GM23338 (cell line): ENCODE measurements around the gene SYNRG. TPM values are rescaled to one million over a fixed set of nuclear protein-coding genes. Genes with fewer than 3 reads are reported as not detected.

Source experiments
- ATAC-seq: fragments of 200-7000 bp; cut with Tn5 transposase; 3 replicates; pipeline ENCODE4 v1.9.1; 2020
- DNase-seq: peaks from one replicate; pipeline ENCODE4 v3.0.0-alpha.2; 2015; ENCODE audit warnings: low spot score
- H2AFZ ChIP-seq: fragments of 200-600 bp; sonication (generic); 2 replicates; pipeline ENCODE4 v1.8.0; 2016; ENCODE audit warnings: antibody characterized with exemption, mild to moderate bottlenecking, moderate library complexity
- H3F3A ChIP-seq: fragments of 200-600 bp; sonication (generic); replicated peaks from 2 replicates; pipeline ENCODE4 v1.8.0; 2017; ENCODE audit warnings: antibody characterized with exemption, mixed run types, low read depth
- H3K27ac ChIP-seq: fragments of 200-600 bp; sonication (generic); 2 replicates; pipeline ENCODE4 v1.6.1; 2016; ENCODE audit warnings: low read depth
- H3K27me3 ChIP-seq: fragments of 200-600 bp; sonication (generic); 2 replicates; pipeline ENCODE4 v1.8.0; 2016; ENCODE audit warnings: mild to moderate bottlenecking, mixed run types, moderate library complexity; ENCODE audit not compliant: insufficient read depth
- H3K36me3 ChIP-seq: fragments of 200-600 bp; sonication (generic); 2 replicates; pipeline ENCODE4 v1.8.0; 2016; ENCODE audit warnings: mild to moderate bottlenecking; ENCODE audit not compliant: insufficient read depth
- H3K4me1 ChIP-seq: fragments of 200-600 bp; sonication (generic); 2 replicates; pipeline ENCODE4 v1.8.0; 2016; ENCODE audit warnings: mild to moderate bottlenecking, moderate library complexity; ENCODE audit not compliant: insufficient read depth
- H3K4me2 ChIP-seq: fragments of 200-600 bp; sonication (generic); 2 replicates; pipeline ENCODE4 v1.7.1; 2017; ENCODE audit warnings: mixed run types
- H3K4me3 ChIP-seq: fragments of 200-600 bp; sonication (generic); 2 replicates; pipeline ENCODE4 v1.6.1; 2016; ENCODE audit warnings: mixed run types
- H3K79me2 ChIP-seq: fragments of 200-600 bp; sonication (generic); replicated peaks from 2 replicates; pipeline ENCODE4 v1.8.0; 2017; ENCODE audit warnings: mild to moderate bottlenecking; ENCODE audit not compliant: insufficient read depth
- H3K9me2 ChIP-seq: fragments of 200-600 bp; sonication (generic); 2 replicates; pipeline ENCODE4 v1.8.0; 2017; ENCODE audit not compliant: insufficient read depth
- H4K20me1 ChIP-seq: fragments of 200-600 bp; sonication (generic); replicated peaks from 2 replicates; pipeline ENCODE4 v1.8.0; 2017; ENCODE audit warnings: mild to moderate bottlenecking; ENCODE audit not compliant: insufficient read depth
- H3K27ac Mint-ChIP-seq: 2 replicates; pipeline ENCODE4 v1.8.0; 2020; ENCODE audit warnings: inconsistent platforms, mild to moderate bottlenecking, moderate library complexity, mixed read lengths
- H3K27me3 Mint-ChIP-seq: 3 replicates; pipeline ENCODE4 v1.8.0; 2022; ENCODE audit warnings: low read depth, mild to moderate bottlenecking, moderate library complexity, mixed read lengths, inconsistent platforms; ENCODE audit not compliant: insufficient read depth, poor library complexity
- H3K36me3 Mint-ChIP-seq: 3 replicates; pipeline ENCODE4 v1.8.0; 2021; ENCODE audit warnings: low read depth, mild to moderate bottlenecking, inconsistent platforms, moderate library complexity, mixed read lengths
- H3K4me1 Mint-ChIP-seq: 3 replicates; pipeline ENCODE4 v1.8.0; 2020; ENCODE audit warnings: mild to moderate bottlenecking, inconsistent platforms, mixed read lengths
- H3K4me3 Mint-ChIP-seq: 3 replicates; pipeline ENCODE4 v1.8.0; 2021; ENCODE audit warnings: moderate library complexity, mild to moderate bottlenecking, inconsistent platforms, mixed read lengths
- H3K9me3 Mint-ChIP-seq: 3 replicates; pipeline ENCODE4 v1.8.0; 2020; ENCODE audit warnings: moderate library complexity, mild to moderate bottlenecking, inconsistent platforms, mixed read lengths
- CREB1 ChIP-seq: fragments of 250-450 bp; sonication (Bioruptor Pico); IDR thresholded peaks from 2 replicates; pipeline ENCODE4 v1.5.0; 2020; ENCODE audit warnings: low read depth, mild to moderate bottlenecking, moderate library complexity
- ETS1 ChIP-seq: IDR thresholded peaks from 2 replicates; pipeline ENCODE4 v1.6.1; 2016; ENCODE audit warnings: antibody characterized with exemption
- EZH2phosphoT487 ChIP-seq: fragments of 200-600 bp; sonication (generic); IDR thresholded peaks from one replicate; pipeline ENCODE4 v1.8.1; 2018; ENCODE audit warnings: antibody characterized with exemption; ENCODE audit not compliant: unreplicated experiment
- JUNB ChIP-seq: IDR thresholded peaks from one replicate; pipeline ENCODE4 v1.6.1; 2016; ENCODE audit warnings: antibody characterized with exemption; ENCODE audit not compliant: unreplicated experiment
- POLR2AphosphoS5 ChIP-seq: IDR thresholded peaks from 2 replicates; pipeline ENCODE4 v1.6.1; 2016; ENCODE audit warnings: antibody characterized with exemption, low read depth
- STAT1 ChIP-seq: IDR thresholded peaks from one replicate; pipeline ENCODE4 v1.6.1; 2016; ENCODE audit warnings: antibody characterized with exemption; ENCODE audit not compliant: unreplicated experiment
- polyA plus RNA-seq: library from polyadenylated mRNA; unstranded; fragments of >200 nt; fragmentation: Nextera tagmentation; extraction: Ambion mirVana; gene quantifications from 2 replicates; pipeline ENCODE4 v1.2.1, GENCODE V29; 2016
- total RNA-seq: library from RNA; depleted of rRNA; stranded (reverse); fragments of >200 nt; shearing (Covaris generic); gene quantifications from 2 replicates; pipeline ENCODE4 v1.2.3, GENCODE V29; 2014
- TF ChIP-seq, protein P1 (sequence below): fragments of 250-450 bp; sonication (Bioruptor Pico); IDR thresholded peaks from 2 replicates; pipeline ENCODE4 v1.5.0; 2020; ENCODE audit warnings: mild to moderate bottlenecking, moderate library complexity
- TF ChIP-seq, protein P2 (sequence below): IDR thresholded peaks from one replicate; pipeline ENCODE4 v1.6.1; 2018; ENCODE audit warnings: antibody characterized with exemption; ENCODE audit not compliant: unreplicated experiment

SYNRG gene
- total and polyA plus RNA-seq, 2 experiments from 2014 or later, result 18.6 to 22.6 TPM

DNA sequence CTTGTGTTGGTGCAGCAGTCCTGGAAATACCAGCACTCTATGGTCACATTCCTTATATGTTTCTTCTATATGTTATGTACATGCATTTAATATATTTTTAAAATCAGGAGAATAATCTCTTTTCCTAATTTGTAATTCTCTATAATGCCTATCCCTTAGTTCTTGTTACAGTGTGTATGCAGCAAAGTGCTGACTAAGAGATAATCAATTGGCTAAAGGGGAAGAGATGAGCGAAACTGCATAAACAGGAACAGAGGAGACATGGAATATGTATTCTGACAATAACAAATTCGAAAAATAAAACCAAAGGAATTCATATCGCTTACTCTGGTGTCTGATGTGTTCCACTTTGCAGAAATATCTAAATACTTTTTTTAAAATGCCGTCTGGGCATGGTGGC is 41.7 kb downstream of the SYNRG start:
- Mint-ChIP-seq H3K27me3 (peaks cover 5% of the 10 kb centered on the region), H3K4me3 (no peak overlapping the region), H3K36me3 (peaks cover 55% of the 10 kb centered on the region), H3K4me1 (peaks cover 1% of the 10 kb centered on the region), H3K27ac (no peak overlapping the region), H3K9me3 (peaks cover 11% of the 10 kb centered on the region)
- no peak for DNase-seq
- Histone ChIP-seq H3K79me2 (no peaks in the 10 kb centered on the region), H3K9me2 (peaks cover 3% of the 10 kb centered on the region; the same call in 1 of the 2 replicates), H3K4me1 (peaks cover 5% of the 10 kb centered on the region), H3F3A (no peaks in the 10 kb centered on the region), H3K27me3 (no peaks in the 10 kb centered on the region), H3K4me2 (no peak overlapping the region), H3K4me3 (no peak overlapping the region), H3K27ac (no peak overlapping the region), H4K20me1 (no peaks in the 10 kb centered on the region), H2AFZ (no peak overlapping the region), H3K36me3 (peaks cover 30% of the 10 kb centered on the region; the same call in 1 of the 2 replicates)
- ATAC-seq, result no peak
- TF ChIP-seq STAT1 (no peak), ETS1 (no peak), CREB1 (CRISPR knock-in tag) (no peak), POLR2AphosphoS5 (no peak), EZH2phosphoT487 (no peak), JUNB (no peak)
- TF ChIP-seq, protein P1, sequence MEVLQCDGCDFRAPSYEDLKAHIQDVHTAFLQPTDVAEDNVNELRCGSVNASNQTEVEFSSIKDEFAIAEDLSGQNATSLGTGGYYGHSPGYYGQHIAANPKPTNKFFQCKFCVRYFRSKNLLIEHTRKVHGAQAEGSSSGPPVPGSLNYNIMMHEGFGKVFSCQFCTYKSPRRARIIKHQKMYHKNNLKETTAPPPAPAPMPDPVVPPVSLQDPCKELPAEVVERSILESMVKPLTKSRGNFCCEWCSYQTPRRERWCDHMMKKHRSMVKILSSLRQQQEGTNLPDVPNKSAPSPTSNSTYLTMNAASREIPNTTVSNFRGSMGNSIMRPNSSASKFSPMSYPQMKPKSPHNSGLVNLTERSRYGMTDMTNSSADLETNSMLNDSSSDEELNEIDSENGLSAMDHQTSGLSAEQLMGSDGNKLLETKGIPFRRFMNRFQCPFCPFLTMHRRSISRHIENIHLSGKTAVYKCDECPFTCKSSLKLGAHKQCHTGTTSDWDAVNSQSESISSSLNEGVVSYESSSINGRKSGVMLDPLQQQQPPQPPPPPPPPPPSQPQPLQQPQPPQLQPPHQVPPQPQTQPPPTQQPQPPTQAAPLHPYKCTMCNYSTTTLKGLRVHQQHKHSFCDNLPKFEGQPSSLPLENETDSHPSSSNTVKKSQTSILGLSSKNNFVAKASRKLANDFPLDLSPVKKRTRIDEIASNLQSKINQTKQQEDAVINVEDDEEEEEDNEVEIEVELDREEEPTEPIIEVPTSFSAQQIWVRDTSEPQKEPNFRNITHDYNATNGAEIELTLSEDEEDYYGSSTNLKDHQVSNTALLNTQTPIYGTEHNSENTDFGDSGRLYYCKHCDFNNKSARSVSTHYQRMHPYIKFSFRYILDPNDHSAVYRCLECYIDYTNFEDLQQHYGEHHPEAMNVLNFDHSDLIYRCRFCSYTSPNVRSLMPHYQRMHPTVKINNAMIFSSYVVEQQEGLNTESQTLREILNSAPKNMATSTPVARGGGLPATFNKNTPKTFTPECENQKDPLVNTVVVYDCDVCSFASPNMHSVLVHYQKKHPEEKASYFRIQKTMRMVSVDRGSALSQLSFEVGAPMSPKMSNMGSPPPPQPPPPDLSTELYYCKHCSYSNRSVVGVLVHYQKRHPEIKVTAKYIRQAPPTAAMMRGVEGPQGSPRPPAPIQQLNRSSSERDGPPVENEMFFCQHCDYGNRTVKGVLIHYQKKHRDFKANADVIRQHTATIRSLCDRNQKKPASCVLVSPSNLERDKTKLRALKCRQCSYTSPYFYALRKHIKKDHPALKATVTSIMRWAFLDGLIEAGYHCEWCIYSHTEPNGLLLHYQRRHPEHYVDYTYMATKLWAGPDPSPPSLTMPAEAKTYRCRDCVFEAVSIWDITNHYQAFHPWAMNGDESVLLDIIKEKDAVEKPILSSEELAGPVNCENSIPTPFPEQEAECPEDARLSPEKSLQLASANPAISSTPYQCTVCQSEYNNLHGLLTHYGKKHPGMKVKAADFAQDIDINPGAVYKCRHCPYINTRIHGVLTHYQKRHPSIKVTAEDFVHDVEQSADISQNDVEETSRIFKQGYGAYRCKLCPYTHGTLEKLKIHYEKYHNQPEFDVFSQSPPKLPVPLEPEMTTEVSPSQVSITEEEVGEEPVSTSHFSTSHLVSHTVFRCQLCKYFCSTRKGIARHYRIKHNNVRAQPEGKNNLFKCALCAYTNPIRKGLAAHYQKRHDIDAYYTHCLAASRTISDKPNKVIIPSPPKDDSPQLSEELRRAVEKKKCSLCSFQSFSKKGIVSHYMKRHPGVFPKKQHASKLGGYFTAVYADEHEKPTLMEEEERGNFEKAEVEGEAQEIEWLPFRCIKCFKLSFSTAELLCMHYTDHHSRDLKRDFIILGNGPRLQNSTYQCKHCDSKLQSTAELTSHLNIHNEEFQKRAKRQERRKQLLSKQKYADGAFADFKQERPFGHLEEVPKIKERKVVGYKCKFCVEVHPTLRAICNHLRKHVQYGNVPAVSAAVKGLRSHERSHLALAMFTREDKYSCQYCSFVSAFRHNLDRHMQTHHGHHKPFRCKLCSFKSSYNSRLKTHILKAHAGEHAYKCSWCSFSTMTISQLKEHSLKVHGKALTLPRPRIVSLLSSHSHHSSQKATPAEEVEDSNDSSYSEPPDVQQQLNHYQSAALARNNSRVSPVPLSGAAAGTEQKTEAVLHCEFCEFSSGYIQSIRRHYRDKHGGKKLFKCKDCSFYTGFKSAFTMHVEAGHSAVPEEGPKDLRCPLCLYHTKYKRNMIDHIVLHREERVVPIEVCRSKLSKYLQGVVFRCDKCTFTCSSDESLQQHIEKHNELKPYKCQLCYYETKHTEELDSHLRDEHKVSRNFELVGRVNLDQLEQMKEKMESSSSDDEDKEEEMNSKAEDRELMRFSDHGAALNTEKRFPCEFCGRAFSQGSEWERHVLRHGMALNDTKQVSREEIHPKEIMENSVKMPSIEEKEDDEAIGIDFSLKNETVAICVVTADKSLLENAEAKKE (CRISPR knock-in tag), result no peak
- TF ChIP-seq, protein P2, sequence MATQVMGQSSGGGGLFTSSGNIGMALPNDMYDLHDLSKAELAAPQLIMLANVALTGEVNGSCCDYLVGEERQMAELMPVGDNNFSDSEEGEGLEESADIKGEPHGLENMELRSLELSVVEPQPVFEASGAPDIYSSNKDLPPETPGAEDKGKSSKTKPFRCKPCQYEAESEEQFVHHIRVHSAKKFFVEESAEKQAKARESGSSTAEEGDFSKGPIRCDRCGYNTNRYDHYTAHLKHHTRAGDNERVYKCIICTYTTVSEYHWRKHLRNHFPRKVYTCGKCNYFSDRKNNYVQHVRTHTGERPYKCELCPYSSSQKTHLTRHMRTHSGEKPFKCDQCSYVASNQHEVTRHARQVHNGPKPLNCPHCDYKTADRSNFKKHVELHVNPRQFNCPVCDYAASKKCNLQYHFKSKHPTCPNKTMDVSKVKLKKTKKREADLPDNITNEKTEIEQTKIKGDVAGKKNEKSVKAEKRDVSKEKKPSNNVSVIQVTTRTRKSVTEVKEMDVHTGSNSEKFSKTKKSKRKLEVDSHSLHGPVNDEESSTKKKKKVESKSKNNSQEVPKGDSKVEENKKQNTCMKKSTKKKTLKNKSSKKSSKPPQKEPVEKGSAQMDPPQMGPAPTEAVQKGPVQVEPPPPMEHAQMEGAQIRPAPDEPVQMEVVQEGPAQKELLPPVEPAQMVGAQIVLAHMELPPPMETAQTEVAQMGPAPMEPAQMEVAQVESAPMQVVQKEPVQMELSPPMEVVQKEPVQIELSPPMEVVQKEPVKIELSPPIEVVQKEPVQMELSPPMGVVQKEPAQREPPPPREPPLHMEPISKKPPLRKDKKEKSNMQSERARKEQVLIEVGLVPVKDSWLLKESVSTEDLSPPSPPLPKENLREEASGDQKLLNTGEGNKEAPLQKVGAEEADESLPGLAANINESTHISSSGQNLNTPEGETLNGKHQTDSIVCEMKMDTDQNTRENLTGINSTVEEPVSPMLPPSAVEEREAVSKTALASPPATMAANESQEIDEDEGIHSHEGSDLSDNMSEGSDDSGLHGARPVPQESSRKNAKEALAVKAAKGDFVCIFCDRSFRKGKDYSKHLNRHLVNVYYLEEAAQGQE, result no peak
